ENCODE measurements around the gene TNRC6C.

DNA sequence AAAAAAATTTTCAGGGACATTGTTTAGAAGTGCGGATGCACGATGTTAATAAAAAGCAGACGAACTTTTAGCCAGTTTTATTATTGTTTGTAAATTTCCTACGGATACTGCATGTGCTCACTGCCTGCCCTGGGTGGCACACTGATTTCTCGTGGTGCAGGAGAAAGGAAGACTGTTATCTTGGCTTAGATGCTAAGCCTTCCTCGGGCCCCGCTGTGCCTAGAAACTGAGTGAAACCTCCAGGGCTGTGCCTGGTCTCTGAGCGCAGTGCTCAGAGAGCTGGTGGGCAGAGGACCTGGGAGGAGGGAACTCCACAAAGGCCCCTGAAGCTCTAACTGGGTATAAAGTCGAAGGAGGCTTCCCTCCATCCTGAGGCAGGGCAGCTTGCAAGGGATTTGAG, 35.4 kb upstream of the TNRC6C start:
- TF ChIP-seq GATA2 (IDR thresholded peaks at IDR 0.05; ENCODE audit: low read depth, low read length) (no peak), GATA3 (IDR thresholded peaks at IDR 0.05; ENCODE audit: low read depth, low read length) (no peak)

Data from SH-SY5Y (cell line).